Gastroesophageal sphincter (tissue), 4 donors: ENCODE results near the gene TAS1R3. TPM values are rescaled to one million over a fixed set of nuclear protein-coding genes. Genes with fewer than 3 reads are reported as not detected.

Experiments used
- ATAC-seq: fragments of 150-250 bp; one replicate; pipeline ENCODE4 v1.9.1; 2016; ENCODE audit warnings: mild to moderate bottlenecking, moderate library complexity
- H3K27ac ChIP-seq, 4 donors: fragments of 200-600 bp; sonication (generic) in 3 of 4; 1 replicate in 3 of 4; 2 replicates in 1 of 4; pipeline ENCODE4 v1.5.1; 2016 to 2019
- H3K27me3 ChIP-seq: fragments of 200-600 bp; sonication (generic); one replicate; pipeline ENCODE4 v1.5.1; 2019
- H3K36me3 ChIP-seq, 2 donors: fragments of 200-600 bp; sonication (generic); one replicate each; pipeline ENCODE4 v1.5.1; 2019; ENCODE audit warnings: control low read depth in 1 of 2
- H3K4me1 ChIP-seq, 3 donors: fragments of 200-600 bp; sonication (generic); 1 replicate in 2 of 3; 2 replicates in 1 of 3; pipeline ENCODE4 v1.5.1; 2016 to 2019; ENCODE audit warnings: control low read depth in 2 of 3
- H3K4me3 ChIP-seq, 2 donors: fragments of 200-600 bp; sonication (generic); one replicate each; pipeline ENCODE4 v1.5.1; 2019; ENCODE audit warnings: mild to moderate bottlenecking in 1 of 2, moderate library complexity in 1 of 2
- H3K9me3 ChIP-seq, 3 donors: fragments of 200-600 bp; sonication (generic); one replicate each; pipeline ENCODE4 v1.5.1; 2017 to 2019; ENCODE audit warnings: control low read depth in 2 of 3
- EP300 ChIP-seq: sonication (generic); formaldehyde crosslinking; IDR thresholded peaks from one replicate; pipeline ENCODE4 v1.6.1; 2017; ENCODE audit warnings: antibody characterized with exemption, mild to moderate bottlenecking
- POLR2A ChIP-seq, 2 donors: fragments of 450-650 bp; IDR thresholded peaks; one replicate each; pipeline ENCODE4 v1.6.1; 2017; ENCODE audit warnings: antibody characterized with exemption in 2 of 2, mild to moderate bottlenecking in 2 of 2, moderate library complexity in 1 of 2
- POLR2AphosphoS5 ChIP-seq: sonication (generic); formaldehyde crosslinking; IDR thresholded peaks from one replicate; pipeline ENCODE4 v1.6.1; 2017; ENCODE audit warnings: antibody characterized with exemption
- WGBS, 2 donors: methylation state at CpG; one replicate each; pipeline ENCODE4 v1.1.5; 2018; ENCODE audit warnings: low coverage in 1 of 2; 5-methylcytosine and 5-hydroxymethylcytosine counted together
- total RNA-seq, 4 donors: library from RNA; depleted of rRNA; stranded (reverse); fragments of >200 nt; gene quantifications; one replicate each; pipeline ENCODE4 v1.1.0, GENCODE V29; 2016
- TF ChIP-seq, protein P1 (sequence below), 4 experiments: fragments of 200-600 bp in 2 of 4; fragments of 450-650 bp in 2 of 4; sonication (generic) in 1 of 4; IDR thresholded peaks; one replicate each; pipeline ENCODE4 v1.5.1; 2017 to 2019; ENCODE audit warnings: antibody characterized with exemption in 4 of 4, mild to moderate bottlenecking in 2 of 4, moderate library complexity in 2 of 4

The TAS1R3 gene
- total RNA-seq, result under 1 TPM in 3 of 4 donors, not detected in 1; 0.12 to 0.54 (median 0.40) TPM

DNA sequence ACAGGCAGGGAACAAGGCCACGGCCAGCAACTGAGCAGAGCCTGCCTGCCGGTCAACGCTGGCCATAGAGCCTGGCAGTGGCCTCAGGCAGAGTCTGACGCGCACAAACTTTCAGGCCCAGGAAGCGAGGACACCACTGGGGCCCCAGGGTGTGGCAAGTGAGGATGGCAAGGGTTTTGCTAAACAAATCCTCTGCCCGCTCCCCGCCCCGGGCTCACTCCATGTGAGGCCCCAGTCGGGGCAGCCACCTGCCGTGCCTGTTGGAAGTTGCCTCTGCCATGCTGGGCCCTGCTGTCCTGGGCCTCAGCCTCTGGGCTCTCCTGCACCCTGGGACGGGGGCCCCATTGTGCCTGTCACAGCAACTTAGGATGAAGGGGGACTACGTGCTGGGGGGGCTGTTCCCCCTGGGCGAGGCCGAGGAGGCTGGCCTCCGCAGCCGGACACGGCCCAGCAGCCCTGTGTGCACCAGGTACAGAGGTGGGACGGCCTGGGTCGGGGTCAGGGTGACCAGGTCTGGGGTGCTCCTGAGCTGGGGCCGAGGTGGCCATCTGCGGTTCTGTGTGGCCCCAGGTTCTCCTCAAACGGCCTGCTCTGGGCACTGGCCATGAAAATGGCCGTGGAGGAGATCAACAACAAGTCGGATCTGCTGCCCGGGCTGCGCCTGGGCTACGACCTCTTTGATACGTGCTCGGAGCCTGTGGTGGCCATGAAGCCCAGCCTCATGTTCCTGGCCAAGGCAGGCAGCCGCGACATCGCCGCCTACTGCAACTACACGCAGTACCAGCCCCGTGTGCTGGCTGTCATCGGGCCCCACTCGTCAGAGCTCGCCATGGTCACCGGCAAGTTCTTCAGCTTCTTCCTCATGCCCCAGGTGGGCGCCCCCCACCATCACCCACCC lies at the start of gene TAS1R3:
TSS of gene TAS1R3 (plus strand) at position 213 of the 898 bp plus-strand sequence. CDS start at position 279, 66 bp downstream.
- Histone ChIP-seq H3K27ac (no peak within 1 kb of the TSS), H3K27me3 (no peaks in the 10 kb centered on the region), H3K4me1 (peaks cover 0 to 27% (median 7%) of the 10 kb centered on the region in 3 donors), H3K36me3 (peaks cover 0 to 39% of the 10 kb centered on the region in 2 donors), H3K9me3 (no peaks in the 10 kb centered on the region), H3K4me3 (no peak within 1 kb of the TSS)
- no peak for ATAC-seq
- 75% methylated on average over 2 of the region's 41 CpGs; no CpG with 5 or more reads in 1 of the 2 donors for WGBS, 2 donors
- TF ChIP-seq POLR2A (IDR thresholded peaks at IDR 0.05), result no peak
- no peak for TF ChIP-seq EP300
- no peak for TF ChIP-seq POLR2AphosphoS5
- TF ChIP-seq, protein P1, sequence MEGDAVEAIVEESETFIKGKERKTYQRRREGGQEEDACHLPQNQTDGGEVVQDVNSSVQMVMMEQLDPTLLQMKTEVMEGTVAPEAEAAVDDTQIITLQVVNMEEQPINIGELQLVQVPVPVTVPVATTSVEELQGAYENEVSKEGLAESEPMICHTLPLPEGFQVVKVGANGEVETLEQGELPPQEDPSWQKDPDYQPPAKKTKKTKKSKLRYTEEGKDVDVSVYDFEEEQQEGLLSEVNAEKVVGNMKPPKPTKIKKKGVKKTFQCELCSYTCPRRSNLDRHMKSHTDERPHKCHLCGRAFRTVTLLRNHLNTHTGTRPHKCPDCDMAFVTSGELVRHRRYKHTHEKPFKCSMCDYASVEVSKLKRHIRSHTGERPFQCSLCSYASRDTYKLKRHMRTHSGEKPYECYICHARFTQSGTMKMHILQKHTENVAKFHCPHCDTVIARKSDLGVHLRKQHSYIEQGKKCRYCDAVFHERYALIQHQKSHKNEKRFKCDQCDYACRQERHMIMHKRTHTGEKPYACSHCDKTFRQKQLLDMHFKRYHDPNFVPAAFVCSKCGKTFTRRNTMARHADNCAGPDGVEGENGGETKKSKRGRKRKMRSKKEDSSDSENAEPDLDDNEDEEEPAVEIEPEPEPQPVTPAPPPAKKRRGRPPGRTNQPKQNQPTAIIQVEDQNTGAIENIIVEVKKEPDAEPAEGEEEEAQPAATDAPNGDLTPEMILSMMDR (IDR thresholded peaks at IDR 0.05), result no peak

DNA sequence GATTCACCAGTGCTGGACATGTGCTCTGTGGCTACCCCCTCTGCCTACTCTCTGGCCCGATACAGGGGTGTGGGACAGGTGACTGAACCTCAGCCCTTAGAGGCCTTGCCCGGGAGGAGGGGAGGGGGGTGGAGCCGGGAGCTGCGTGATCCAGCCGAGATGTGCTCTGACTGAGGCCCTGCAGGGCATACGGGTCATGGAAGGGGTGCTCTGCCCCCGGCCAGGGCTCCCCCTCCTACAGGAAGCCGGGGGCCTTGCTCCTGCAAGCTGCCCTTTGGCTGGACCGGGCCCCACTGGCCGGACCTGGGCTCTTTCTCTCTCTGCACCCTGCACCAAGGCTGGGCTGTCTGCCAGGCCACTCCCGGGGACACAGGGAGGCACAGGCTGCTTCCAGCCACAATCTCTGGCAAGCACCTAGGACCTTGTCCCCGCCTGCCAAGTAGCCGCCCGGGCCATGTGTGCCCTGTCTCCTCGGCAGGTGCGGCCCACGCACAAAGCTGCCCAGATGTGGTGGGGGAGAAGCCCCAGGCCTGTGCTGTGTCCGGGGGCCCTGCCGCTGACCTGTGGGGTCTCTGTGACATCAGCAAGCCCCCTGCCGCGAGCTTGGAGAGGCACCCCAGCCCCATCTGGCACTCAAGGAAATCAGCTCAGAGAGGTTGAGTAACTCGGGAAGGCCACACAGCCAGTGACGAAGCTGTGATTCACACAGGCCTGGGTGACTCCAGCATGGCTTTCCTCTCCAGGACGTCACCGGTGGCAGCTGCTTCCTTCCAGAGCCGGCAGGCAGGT lies 49.4 kb upstream of the TAS1R3 start:
- ATAC-seq, result no peak
- H3K4me3 ChIP-seq, result no peak overlapping the region
- peaks cover 35% of the 10 kb centered on the region for H3K27me3 ChIP-seq
- 60% methylated on average over 2 of the region's 26 CpGs; no CpG with 5 or more reads in 1 of the 2 donors for WGBS, 2 donors
- no peaks in the 10 kb centered on the region for H3K4me1 ChIP-seq
- TF ChIP-seq EP300, result no peak
- TF ChIP-seq POLR2AphosphoS5, result no peak
- no peak for TF ChIP-seq POLR2A (IDR thresholded peaks at IDR 0.05)
- TF ChIP-seq, protein P1 (IDR thresholded peaks at IDR 0.05), result no peak
- no peaks in the 10 kb centered on the region for H3K36me3 ChIP-seq
- no peaks in the 10 kb centered on the region for H3K9me3 ChIP-seq
- no peak overlapping the region for H3K27ac ChIP-seq

DNA sequence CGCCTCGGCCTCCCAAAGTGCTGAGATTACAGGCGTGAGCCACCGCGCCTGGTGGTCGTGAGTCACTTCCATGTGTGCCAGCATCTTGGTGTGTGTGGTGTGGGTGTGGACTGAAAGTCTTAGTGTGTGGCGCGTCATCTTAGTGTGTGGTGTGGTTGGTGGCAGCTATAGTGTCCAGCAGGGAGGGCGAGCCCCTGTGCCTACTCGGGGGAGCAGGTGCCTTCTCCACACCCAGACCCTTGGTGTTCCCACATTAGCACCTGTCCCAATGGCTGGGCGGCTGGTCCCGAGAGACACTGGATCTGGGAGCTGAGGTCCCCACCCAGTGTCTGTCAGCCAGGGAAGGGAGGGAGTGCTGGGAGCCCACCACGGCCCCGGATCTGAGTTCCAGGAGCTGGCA lies 48.1 kb upstream of the TAS1R3 start:
- WGBS, 2 donors, result no CpG with 5 or more reads among the region's 14 CpGs
- TF ChIP-seq EP300, result no peak
- no peak overlapping the region for H3K27ac ChIP-seq
- ATAC-seq, result no peak
- H3K36me3 ChIP-seq, result no peaks in the 10 kb centered on the region
- H3K9me3 ChIP-seq, result no peaks in the 10 kb centered on the region
- no peaks in the 10 kb centered on the region for H3K4me1 ChIP-seq
- H3K4me3 ChIP-seq, result no peak overlapping the region
- peaks cover 48% of the 10 kb centered on the region for H3K27me3 ChIP-seq

DNA sequence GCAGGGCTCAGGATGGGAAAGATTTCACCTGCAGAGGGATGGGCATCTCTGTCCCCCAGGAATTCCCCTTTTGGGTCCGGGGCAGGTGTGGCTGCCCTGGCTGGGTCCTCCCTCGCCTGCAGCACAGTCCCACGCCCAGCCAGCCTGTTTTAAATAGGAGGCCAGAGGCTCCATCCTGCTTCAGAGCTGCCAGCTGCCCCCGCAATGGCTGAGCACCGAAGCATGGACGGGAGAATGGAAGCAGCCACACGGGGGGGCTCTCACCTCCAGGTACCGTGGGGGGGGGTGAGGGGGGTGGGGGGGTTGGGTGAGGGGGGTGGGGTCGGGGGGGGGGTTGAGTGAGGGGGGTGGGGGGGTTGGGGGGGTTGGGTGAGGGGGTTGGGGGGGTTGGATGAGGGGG lies 47.3 kb upstream of the TAS1R3 start:
- Histone ChIP-seq H3K9me3 (no peaks in the 10 kb centered on the region), H3K4me3 (no peak overlapping the region), H3K27ac (no peak overlapping the region), H3K27me3 (peaks cover 48% of the 10 kb centered on the region), H3K36me3 (no peaks in the 10 kb centered on the region), H3K4me1 (no peaks in the 10 kb centered on the region)
- TF ChIP-seq, protein P1 (IDR thresholded peaks at IDR 0.05), result no peak
- no peak for TF ChIP-seq EP300
- TF ChIP-seq POLR2AphosphoS5, result no peak
- TF ChIP-seq POLR2A (IDR thresholded peaks at IDR 0.05), result no peak
- no CpG with 5 or more reads among the region's 9 CpGs for WGBS, 2 donors
- no peak for ATAC-seq

GRCh38 chr1:1284221-1285101 lies 46.6 kb upstream of the TAS1R3 start:
- Histone ChIP-seq H3K27ac (no peak overlapping the region), H3K9me3 (no peaks in the 10 kb centered on the region), H3K27me3 (peaks cover 48% of the 10 kb centered on the region), H3K36me3 (no peaks in the 10 kb centered on the region), H3K4me3 (no peak overlapping the region), H3K4me1 (no peaks in the 10 kb centered on the region)
- 73 to 80% methylated on average over 1 to 8 of the region's 32 CpGs for WGBS, 2 donors
- ATAC-seq, result no peak
- TF ChIP-seq POLR2AphosphoS5, result no peak
- no peak for TF ChIP-seq POLR2A (IDR thresholded peaks at IDR 0.05)
- no peak for TF ChIP-seq EP300
- TF ChIP-seq, protein P1 (IDR thresholded peaks at IDR 0.05), result no peak
